Naive thymus-derived CD4-positive, alpha-beta T cell (primary cell): Measurements from ENCODE around the gene GNAO1. TPM values are rescaled to one million over a fixed set of nuclear protein-coding genes. Genes with fewer than 3 reads are reported as not detected.

Experiments
- microRNA-seq: library from miRNA; unstranded; fragments of <30 nt; microRNA quantifications from one replicate; pipeline ENCODE4 v1.2.0, GENCODE V29; 2022; ENCODE audit warnings: borderline microRNAs expressed
- polyA plus RNA-seq, 2 donors: library from polyadenylated mRNA; unstranded; fragments of 300-500 nt; fragmentation: Illumina TruSeq; gene quantifications; one replicate each; pipeline ENCODE4 v1.2.3, GENCODE V29; 2021
- total RNA-seq, 6 experiments: library from RNA in 5 of 6; stranded (reverse) in 5 of 6; gene quantifications; 1 replicate in 5 of 6; 2 replicates in 1 of 6; pipeline ENCODE4 v1.2.3 and lab custom pipeline; 2021 to 2026

Gene GNAO1
- total and polyA plus RNA-seq, 7 experiments from 2014 or later, result 0.43 to 5.4 (median 0.80) TPM; not detected in 2

Small RNA genes lying within 50 kb of the gene (microRNA-seq; reads per million reads assigned to microRNA genes)
- gene MIR3935, result not detected

Other genes starting within 250 kb of the GNAO1 start
- gene AMFR, start 234.1 kb downstream of the GNAO1 start, total RNA-seq, result 10 to 100 TPM; 45.5 to 83.3 (median 62.0) TPM
- gene AMFR, start 234.1 kb downstream of the GNAO1 start, polyA plus RNA-seq, result 10 to 100 TPM; 35.7 to 37.2 TPM